Tibial artery (tissue), 4 donors: ENCODE results near the gene ANKRD13B.

ENCODE experiments used
- DNase-seq, 2 donors: peaks; one replicate each; pipeline ENCODE4 v3.0.0-alpha.2; 2019
- H3K27ac ChIP-seq, 2 donors: fragments of 200-600 bp; sonication (generic) in 1 of 2; 1 replicate in 1 of 2; 2 replicates in 1 of 2; pipeline ENCODE4 v1.5.1; 2018 to 2019; ENCODE audit warnings: mild to moderate bottlenecking in 1 of 2
- H3K27me3 ChIP-seq, 2 donors: fragments of 200-600 bp; sonication (generic) in 1 of 2; one replicate each; pipeline versions ENCODE4 v1.5.1 to v1.6.0; 2016 to 2019
- H3K36me3 ChIP-seq, 3 donors: fragments of 200-600 bp; sonication (generic) in 2 of 3; one replicate each; pipeline ENCODE4 v1.5.1; 2016 to 2019; ENCODE audit warnings: mild to moderate bottlenecking in 2 of 3
- H3K4me1 ChIP-seq, 4 donors: fragments of 200-600 bp; sonication (generic) in 2 of 4; 1 replicate in 3 of 4; 2 replicates in 1 of 4; pipeline ENCODE4 v1.5.1; 2016 to 2019
- H3K4me3 ChIP-seq, 2 donors: fragments of 200-600 bp; sonication (generic) in 1 of 2; 1 replicate in 1 of 2; 2 replicates in 1 of 2; pipeline ENCODE4 v1.5.1; 2018 to 2019; ENCODE audit warnings: mild to moderate bottlenecking in 2 of 2
- H3K9me3 ChIP-seq, 3 donors: fragments of 200-600 bp; sonication (generic) in 1 of 3; one replicate each; pipeline ENCODE4 v1.5.1; 2016 to 2019
- CTCF ChIP-seq, 2 experiments: fragments of 200-600 bp in 1 of 2; fragments of 450-650 bp in 1 of 2; IDR thresholded peaks; one replicate each; pipeline ENCODE4 v1.5.1; 2017 to 2019; ENCODE audit warnings: antibody characterized with exemption in 2 of 2, mild to moderate bottlenecking in 1 of 2, moderate library complexity in 1 of 2
- intact Hi-C: fragments of 100-400 bp; cut with DNase I; formaldehyde crosslinking; loops from one replicate; pipeline ENCODE4 v1.15.0; 2023; ENCODE audit warnings: low total_unique reads

The ANKRD13B gene

GRCh38 chr17:29616300-29617048 lies 23.5 kb downstream of the ANKRD13B start:
- Histone ChIP-seq H3K36me3 (no peaks in the 10 kb centered on the region), H3K27me3 (peaks cover 0 to 6% of the 10 kb centered on the region in 2 donors), H3K4me3 (peak overlapping the region; percentile 32 to 47), H3K9me3 (no peaks in the 10 kb centered on the region), H3K4me1 (peaks cover 0 to 87% (median 70%) of the 10 kb centered on the region in 4 donors), H3K27ac (peak overlapping the region; percentile 9 to 11)
- intact Hi-C loops = no loop called here
- DNase-seq = peak in 1 of 2 donors; percentile 70
- no peak for TF ChIP-seq CTCF (IDR thresholded peaks at IDR 0.05)

GRCh38 chr17:29617125-29617480 lies 24.2 kb downstream of the ANKRD13B start:
- Histone ChIP-seq H3K27ac (peak overlapping the region in 1 of 2 donors; percentile 15), H3K36me3 (no peaks in the 10 kb centered on the region), H3K4me3 (peak overlapping the region; percentile 34 to 42), H3K9me3 (no peaks in the 10 kb centered on the region), H3K4me1 (peaks cover 0 to 94% (median 73%) of the 10 kb centered on the region in 4 donors), H3K27me3 (peaks cover 0 to 6% of the 10 kb centered on the region in 2 donors)
- intact Hi-C loops = no loop called here
- DNase-seq = peak; percentile 78 to 87
- peak; percentile 38 to 51 for TF ChIP-seq CTCF (IDR thresholded peaks at IDR 0.05)

GRCh38 chr17:29617481-29618271 lies 24.7 kb downstream of the ANKRD13B start:
- Histone ChIP-seq H3K36me3 (no peaks in the 10 kb centered on the region), H3K27me3 (peaks cover 0 to 6% of the 10 kb centered on the region in 2 donors), H3K4me3 (peak overlapping the region; percentile 34 to 42), H3K4me1 (peaks cover 0 to 95% (median 78%) of the 10 kb centered on the region in 4 donors), H3K27ac (peak overlapping the region in 1 of 2 donors; percentile 15), H3K9me3 (no peaks in the 10 kb centered on the region)
- peak in 1 of 2 experiments; percentile 41 for TF ChIP-seq CTCF (IDR thresholded peaks at IDR 0.05)
- peak in 1 of 2 donors; percentile 87 for DNase-seq
- intact Hi-C loops = no loop called here

GRCh38 chr17:29618272-29619065 lies 25.5 kb downstream of the ANKRD13B start:
- no peaks in the 10 kb centered on the region for H3K36me3 ChIP-seq
- peaks cover 0 to 95% (median 75%) of the 10 kb centered on the region in 4 donors for H3K4me1 ChIP-seq
- H3K27ac ChIP-seq = no peak overlapping the region
- no peaks in the 10 kb centered on the region for H3K9me3 ChIP-seq
- H3K4me3 ChIP-seq = peak overlapping the region; percentile 34 to 42
- peaks cover 0 to 6% of the 10 kb centered on the region in 2 donors for H3K27me3 ChIP-seq
- no peak for TF ChIP-seq CTCF (IDR thresholded peaks at IDR 0.05)
- intact Hi-C loops = no loop called here
- peak in 1 of 2 donors; percentile 61 for DNase-seq

GRCh38 chr17:29619251-29619650 lies 26.3 kb downstream of the ANKRD13B start:
- Histone ChIP-seq H3K27ac (peak overlapping the region in 1 of 2 donors; percentile 38), H3K4me3 (no peak overlapping the region), H3K9me3 (no peaks in the 10 kb centered on the region), H3K27me3 (peaks cover 0 to 6% of the 10 kb centered on the region in 2 donors), H3K36me3 (no peaks in the 10 kb centered on the region), H3K4me1 (peaks cover 0 to 87% (median 67%) of the 10 kb centered on the region in 4 donors)
- intact Hi-C loops = no loop called here
- TF ChIP-seq CTCF (IDR thresholded peaks at IDR 0.05) = peak; percentile 21 to 34
- peak; percentile 24 to 80 for DNase-seq
